ENCODE data around the gene PLEKHA6. TPM values are rescaled to one million over a fixed set of nuclear protein-coding genes. Genes with fewer than 3 reads are reported as not detected.

Gene PLEKHA6
- total RNA-seq, 1 donor from 2014 or later, result 0.93 TPM

- DNase-seq (ENCODE audit: extremely low read depth, low read depth, low spot score), result no peak
Measured at GRCh38 chr1:204382714-204383083, 23.0 kb upstream of the PLEKHA6 start.

DNA sequence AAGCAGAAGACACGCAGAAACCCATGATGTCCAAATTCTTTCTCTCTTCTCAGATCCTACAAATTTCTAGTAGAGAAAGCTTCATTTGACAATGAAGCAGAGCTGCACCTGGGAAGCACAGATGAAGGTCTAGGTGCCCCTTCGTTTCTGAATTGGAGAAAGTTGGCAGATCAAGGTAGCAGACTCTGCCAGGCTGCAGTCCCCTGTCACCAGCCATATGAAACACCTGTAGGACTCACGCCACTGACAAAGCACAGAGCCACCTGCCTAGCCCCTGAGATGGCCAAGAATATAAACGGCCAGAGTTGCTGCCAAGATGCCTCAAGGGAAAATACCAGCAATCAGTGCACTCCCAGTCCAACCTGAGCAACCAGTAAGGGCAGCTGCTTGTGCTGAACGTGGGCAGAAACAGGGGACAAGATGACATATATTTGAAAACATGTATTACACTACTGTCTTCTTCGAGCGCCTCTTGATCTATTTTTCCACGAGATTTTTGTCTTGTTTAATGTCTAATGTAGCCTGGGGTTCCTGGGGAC is 20.6 kb upstream of the PLEKHA6 start:
- no peak for DNase-seq (ENCODE audit: extremely low read depth, low read depth, low spot score)

DNA sequence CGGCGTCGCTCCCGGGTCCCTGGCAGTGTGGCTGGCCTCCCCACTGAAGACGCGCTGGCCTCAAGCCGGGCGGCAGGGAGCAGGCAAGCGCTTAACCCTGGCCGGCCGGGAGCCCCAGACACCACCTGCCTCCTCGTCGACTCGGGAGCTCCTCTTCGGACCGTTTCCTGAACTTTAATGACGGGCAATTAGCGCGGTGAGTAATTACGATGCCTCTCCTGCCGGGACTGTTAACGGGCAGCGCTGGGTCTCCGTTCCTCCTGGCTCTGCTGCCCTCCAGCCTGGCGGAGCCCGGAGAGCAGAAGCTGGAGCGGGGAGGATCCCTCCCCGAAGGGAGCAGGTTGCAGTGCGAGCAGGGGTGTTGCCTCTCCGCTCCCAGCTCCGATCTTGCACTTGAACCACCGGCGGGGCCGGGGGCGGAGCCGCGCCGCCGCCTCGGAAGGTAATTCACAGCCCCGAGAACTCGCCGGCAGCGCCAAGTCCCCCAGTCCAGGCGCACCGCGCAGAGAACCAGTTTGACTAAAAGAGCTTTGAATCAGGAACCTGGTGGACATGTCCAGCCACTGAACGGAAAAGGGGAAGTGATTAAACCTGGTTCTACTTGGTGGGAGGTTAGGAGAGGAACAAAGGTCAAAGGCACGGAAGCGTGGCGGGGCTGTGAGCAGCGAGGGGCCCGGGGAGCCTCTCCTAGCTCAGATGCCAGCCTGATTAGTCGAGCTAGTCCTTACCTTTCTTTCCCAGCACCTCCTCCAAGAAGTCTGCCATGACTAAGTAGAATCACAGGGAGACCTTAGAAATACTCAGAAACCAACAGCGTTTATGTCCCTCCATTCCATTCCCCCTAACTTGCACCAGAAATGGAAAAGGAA is 18.3 kb upstream of the PLEKHA6 start:
- no peak for DNase-seq (ENCODE audit: extremely low read depth, low read depth, low spot score)

GRCh38 chr1:204376919-204377799 is 17.4 kb upstream of the PLEKHA6 start:
- DNase-seq (ENCODE audit: extremely low read depth, low read depth, low spot score), result no peak

DNA sequence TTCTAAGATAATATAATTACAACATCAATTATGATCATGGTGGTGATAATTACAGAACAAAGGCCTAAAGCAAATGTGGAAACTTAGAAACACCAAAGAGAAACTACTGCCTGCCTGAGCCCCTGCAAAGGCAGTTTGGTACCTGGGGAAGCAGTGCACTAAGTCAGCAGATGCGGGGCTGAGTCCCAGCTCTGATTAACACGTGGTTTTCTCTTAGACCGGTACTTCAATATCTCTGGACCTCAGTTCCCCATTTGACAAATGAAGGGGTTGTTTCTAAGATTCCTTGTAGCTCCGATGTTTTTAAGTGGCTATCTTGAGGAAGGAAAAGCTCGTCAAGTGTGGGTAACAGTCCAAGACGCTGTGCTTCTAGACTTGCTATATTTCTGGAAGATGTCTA is 16.7 kb upstream of the PLEKHA6 start:
- no peak for DNase-seq (ENCODE audit: extremely low read depth, low read depth, low spot score)

- DNase-seq (ENCODE audit: extremely low read depth, low read depth, low spot score), result no peak
Measured at GRCh38 chr1:204373911-204374310, 14.2 kb upstream of the PLEKHA6 start.

- no peak for DNase-seq (ENCODE audit: extremely low read depth, low read depth, low spot score)
Measured at GRCh38 chr1:204370176-204370575, 10.4 kb upstream of the PLEKHA6 start.

GRCh38 chr1:204368996-204369726 is 9.4 kb upstream of the PLEKHA6 start:
- no peak for DNase-seq (ENCODE audit: extremely low read depth, low read depth, low spot score)

GRCh38 chr1:204367956-204368355 is 8.2 kb upstream of the PLEKHA6 start:
- DNase-seq (ENCODE audit: extremely low read depth, low read depth, low spot score), result no peak

GRCh38 chr1:204367193-204367858 is 7.6 kb upstream of the PLEKHA6 start:
- DNase-seq (ENCODE audit: extremely low read depth, low read depth, low spot score), result no peak

DNA sequence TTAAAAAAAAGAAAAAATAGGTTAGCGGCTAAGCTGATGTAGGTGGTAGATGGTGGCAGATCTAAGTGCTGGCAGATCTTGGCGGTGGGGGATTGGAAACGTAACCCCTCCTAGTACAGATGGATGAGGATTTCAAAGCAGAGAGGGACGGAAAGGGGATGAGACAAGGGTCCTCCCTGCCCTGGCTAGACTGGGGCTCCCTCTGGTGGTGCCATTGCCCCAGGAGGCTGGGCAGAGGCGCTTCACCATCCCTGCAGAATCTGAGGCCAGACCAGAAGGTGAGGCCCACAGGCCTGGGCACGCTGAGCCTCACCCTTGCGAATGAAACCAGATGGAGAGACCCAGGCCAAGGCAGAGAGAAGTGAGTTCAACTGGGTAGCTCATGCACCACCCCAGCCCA is 7.0 kb upstream of the PLEKHA6 start:
- DNase-seq (ENCODE audit: extremely low read depth, low read depth, low spot score), result no peak

- DNase-seq (ENCODE audit: extremely low read depth, low read depth, low spot score), result peak; percentile 62
Measured at GRCh38 chr1:204363335-204364114, 3.8 kb upstream of the PLEKHA6 start.

DNA sequence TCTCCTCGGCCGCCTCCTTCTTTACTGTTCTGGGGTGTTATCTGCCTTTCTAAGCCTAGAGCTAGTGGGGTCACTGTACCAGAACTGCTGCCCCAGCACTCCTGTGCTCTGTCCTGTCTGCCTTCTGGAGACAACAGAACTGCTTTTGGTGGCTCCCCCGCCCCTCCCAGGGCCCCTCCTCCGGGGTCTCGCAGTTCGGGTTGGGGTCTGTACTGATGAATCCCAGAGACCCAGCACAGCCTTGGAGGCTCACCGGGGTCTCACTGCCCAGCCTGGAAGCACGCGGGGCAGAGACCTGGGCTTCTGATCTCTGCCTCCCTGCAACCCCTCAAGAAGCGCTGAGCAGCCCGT is 3.2 kb upstream of the PLEKHA6 start:
- no peak for DNase-seq (ENCODE audit: extremely low read depth, low read depth, low spot score)

- no peak for DNase-seq (ENCODE audit: extremely low read depth, low read depth, low spot score)
Measured at GRCh38 chr1:204361781-204362180, 2.1 kb upstream of the PLEKHA6 start.

- DNase-seq (ENCODE audit: extremely low read depth, low read depth, low spot score), result no peak
Measured at GRCh38 chr1:204361341-204361771, 1.6 kb upstream of the PLEKHA6 start.

GRCh38 chr1:204360314-204360713 is 585 bp upstream of the PLEKHA6 start:
- DNase-seq (ENCODE audit: extremely low read depth, low read depth, low spot score), result no peak

DNA sequence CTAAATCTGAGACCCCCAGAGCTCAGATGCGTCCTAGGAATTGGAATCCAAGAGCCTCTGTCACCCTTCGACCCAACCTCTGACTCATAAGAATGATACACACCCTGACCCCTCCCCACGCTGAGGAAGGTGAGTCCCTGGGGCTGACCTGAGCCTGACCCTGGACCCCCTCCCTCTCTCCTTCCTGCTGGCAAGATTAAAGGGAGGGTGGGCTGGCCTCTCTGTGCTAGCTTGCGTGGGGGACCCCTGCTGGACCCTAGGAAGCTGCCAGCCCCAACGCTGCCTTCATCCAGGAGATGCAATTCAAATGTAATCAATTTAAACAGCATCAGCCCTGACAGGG is 627 bp downstream of the PLEKHA6 start:
- no peak for DNase-seq (ENCODE audit: extremely low read depth, low read depth, low spot score)

- DNase-seq (ENCODE audit: extremely low read depth, low read depth, low spot score), result no peak
Measured at GRCh38 chr1:204358605-204359004, 1.1 kb downstream of the PLEKHA6 start.

DNA sequence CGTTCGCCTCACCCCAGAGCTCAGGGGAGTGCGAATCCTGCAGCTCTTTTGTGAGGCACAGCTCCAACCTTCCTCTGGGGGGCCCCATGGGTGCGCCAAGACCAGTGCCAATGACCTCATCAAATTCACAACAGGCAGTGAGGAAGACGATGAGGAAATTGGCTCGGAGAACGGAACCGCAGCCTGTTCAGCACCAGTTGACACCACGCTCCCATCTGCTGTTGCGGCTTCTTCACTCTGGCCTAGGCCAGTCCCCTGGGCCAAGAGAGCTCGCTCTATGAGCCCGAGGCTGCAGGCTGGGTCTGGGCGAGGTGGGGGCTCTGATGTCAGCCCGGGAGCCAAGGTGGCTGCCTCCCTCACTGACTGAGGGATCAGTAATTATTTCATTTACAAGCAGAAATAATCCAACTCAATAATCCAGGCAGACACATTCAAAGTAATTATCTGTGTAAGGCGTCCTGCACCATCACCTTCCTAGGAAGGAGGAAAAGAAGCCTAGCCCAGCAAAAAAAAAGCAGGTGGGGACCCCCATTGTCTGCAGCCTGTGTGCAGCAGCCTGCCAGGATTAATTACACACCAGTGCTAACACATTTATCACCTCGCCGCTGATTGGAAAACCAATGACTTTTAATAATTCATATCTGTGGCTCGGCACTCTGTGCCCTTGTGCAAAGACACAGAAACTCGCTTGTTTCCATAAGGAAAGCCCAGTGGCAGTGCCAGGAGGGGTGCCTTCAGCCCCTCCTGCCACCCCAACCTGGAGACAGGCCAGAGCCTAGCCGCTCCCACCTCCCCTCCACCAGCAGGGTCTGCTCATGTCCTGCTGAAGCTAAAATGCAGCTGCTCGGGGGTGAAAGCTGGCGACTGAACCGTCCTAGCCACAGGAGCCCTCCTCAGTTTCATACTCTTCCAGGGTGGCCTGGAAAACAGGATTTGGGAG is 1.9 kb downstream of the PLEKHA6 start:
- DNase-seq (ENCODE audit: extremely low read depth, low read depth, low spot score), result no peak
